GM20000 (cell line): ENCODE data around the gene CBARP.

Experiments
- DNase-seq: peaks from one replicate; pipeline ENCODE4 v3.0.0; 2012; ENCODE audit warnings: low spot score
- CTCF ChIP-seq: IDR thresholded peaks from 2 replicates; pipeline ENCODE4 v1.5.1; 2012; ENCODE audit warnings: mild to moderate bottlenecking, control low read depth; ENCODE audit errors: extremely low read depth, missing control alignments

CBARP gene

GRCh38 chr19:1283207-1283916 is 45.6 kb upstream of the CBARP start:
- TF ChIP-seq CTCF: no peak
- DNase-seq: peak; percentile 26

GRCh38 chr19:1282588-1283206 is 44.9 kb upstream of the CBARP start:
- no peak for TF ChIP-seq CTCF

GRCh38 chr19:1281569-1282287 is 43.9 kb upstream of the CBARP start:
- no peak for DNase-seq
- TF ChIP-seq CTCF: no peak

More at GRCh38 chr19:1282588-1283206, 44.9 kb upstream of the CBARP start:
- peak; percentile 33 for DNase-seq

GRCh38 chr19:1280636-1281568 is 43.1 kb upstream of the CBARP start:
- TF ChIP-seq CTCF: no peak
- DNase-seq: no peak

- peak; percentile 93 for DNase-seq
- TF ChIP-seq CTCF: peak; percentile 92
These were observed 42.1 kb upstream of the CBARP start for GRCh38 chr19:1279782-1280341.

- DNase-seq: no peak
- TF ChIP-seq CTCF: no peak
These were observed 41.2 kb upstream of the CBARP start for GRCh38 chr19:1278713-1279660.
